HEK293 (cell line): Measurements from ENCODE around the gene CLPSL1.

Experiments
- CTCF ChIP-seq: fragments of 450-650 bp; formaldehyde crosslinking; IDR thresholded peaks from 2 replicates; pipeline ENCODE4 v1.5.1; 2016; ENCODE audit warnings: missing biosample characterization, missing genetic modification characterization
- HOXA7 ChIP-seq: sonication (generic); formaldehyde crosslinking; IDR thresholded peaks from 2 replicates; pipeline ENCODE4 v1.8.1; 2022; ENCODE audit warnings: missing genetic modification reagents, borderline replicate concordance
- KLF7 ChIP-seq: fragments of 450-650 bp; formaldehyde crosslinking; IDR thresholded peaks from 2 replicates; pipeline ENCODE4 v1.5.1; 2016; ENCODE audit warnings: missing biosample characterization, missing genetic modification characterization, borderline replicate concordance
- MYNN ChIP-seq: fragments of 450-650 bp; formaldehyde crosslinking; IDR thresholded peaks from 2 replicates; pipeline ENCODE4 v1.5.1; 2016; ENCODE audit warnings: missing biosample characterization, missing genetic modification characterization, borderline replicate concordance
- PRDM4 ChIP-seq: fragments of 450-650 bp; formaldehyde crosslinking; IDR thresholded peaks from 2 replicates; pipeline ENCODE4 v1.5.1; 2017; ENCODE audit warnings: missing biosample characterization, missing genetic modification characterization
- REST ChIP-seq: fragments of 450-650 bp; formaldehyde crosslinking; IDR thresholded peaks from 2 replicates; pipeline ENCODE4 v1.5.1; 2016; ENCODE audit warnings: missing biosample characterization, missing genetic modification characterization
- ZNF16 ChIP-seq: fragments of 450-650 bp; formaldehyde crosslinking; IDR thresholded peaks from 2 replicates; pipeline ENCODE4 v1.5.1; 2016; ENCODE audit warnings: low read depth, missing biosample characterization, missing genetic modification characterization
- ZNF530 ChIP-seq: fragments of 450-650 bp; formaldehyde crosslinking; IDR thresholded peaks from 2 replicates; pipeline ENCODE4 v1.5.1; 2016; ENCODE audit warnings: low read depth, missing biosample characterization, missing genetic modification characterization
- ZNF580 ChIP-seq: fragments of 450-650 bp; formaldehyde crosslinking; IDR thresholded peaks from 2 replicates; pipeline ENCODE4 v1.5.1; 2016; ENCODE audit warnings: missing biosample characterization, missing genetic modification characterization
- ZNF621 ChIP-seq: fragments of 450-650 bp; formaldehyde crosslinking; IDR thresholded peaks from 2 replicates; pipeline ENCODE4 v1.5.1; 2017; ENCODE audit warnings: missing biosample characterization, missing genetic modification characterization
- ZNF785 ChIP-seq: fragments of 450-650 bp; formaldehyde crosslinking; IDR thresholded peaks from 2 replicates; pipeline ENCODE4 v1.5.1; 2016; ENCODE audit warnings: missing biosample characterization, missing genetic modification characterization
- ZNF830 ChIP-seq: fragments of 450-650 bp; IDR thresholded peaks from 2 replicates; pipeline ENCODE4 v1.5.0; 2018; ENCODE audit warnings: missing biosample characterization, missing genetic modification characterization, low read depth, mild to moderate bottlenecking, moderate library complexity
- ZSCAN30 ChIP-seq: fragments of 450-650 bp; IDR thresholded peaks from 2 replicates; pipeline ENCODE4 v1.5.1; 2018; ENCODE audit warnings: missing biosample characterization, mild to moderate bottlenecking, missing genetic modification characterization, moderate library complexity

- TF ChIP-seq ZNF621 (no peak), MYNN (tag by site-specific recombination) (no peak), CTCF (no peak), ZNF530 (tag by site-specific recombination) (no peak), KLF7 (tag by site-specific recombination) (no peak), HOXA7 (no peak), ZSCAN30 (tag by site-specific recombination) (no peak), ZNF580 (no peak), ZNF16 (no peak), ZNF785 (tag by site-specific recombination) (no peak), REST (tag by site-specific recombination) (no peak), PRDM4 (tag by site-specific recombination) (no peak), ZNF830 (tag by site-specific recombination) (no peak)
Observed at GRCh38 chr6:35774116-35774794, 6.6 kb upstream of the CLPSL1 start.
